Suprapubic skin (tissue), 4 donors: ENCODE results near the gene CAMK2D. TPM values are rescaled to one million over a fixed set of nuclear protein-coding genes. Genes with fewer than 3 reads are reported as not detected.

ENCODE experiments used
- DNase-seq, 2 donors: peaks; one replicate each; pipeline ENCODE4 v3.0.0-alpha.2; 2019; ENCODE audit warnings: low spot score in 2 of 2
- H3K27ac ChIP-seq: fragments of 200-600 bp; sonication (generic); one replicate; pipeline ENCODE4 v1.5.1; 2019
- H3K27me3 ChIP-seq: fragments of 200-600 bp; sonication (generic); one replicate; pipeline ENCODE4 v1.5.1; 2019
- H3K36me3 ChIP-seq: fragments of 200-600 bp; sonication (generic); one replicate; pipeline ENCODE4 v1.5.1; 2019
- H3K4me1 ChIP-seq: fragments of 200-600 bp; sonication (generic); one replicate; pipeline ENCODE4 v1.5.1; 2019
- H3K4me3 ChIP-seq: fragments of 200-600 bp; sonication (generic); one replicate; pipeline ENCODE4 v1.5.1; 2019; ENCODE audit warnings: mild to moderate bottlenecking
- H3K9me3 ChIP-seq: fragments of 200-600 bp; sonication (generic); one replicate; pipeline ENCODE4 v1.5.1; 2019
- EP300 ChIP-seq: sonication (generic); formaldehyde crosslinking; IDR thresholded peaks from one replicate; pipeline ENCODE4 v1.6.1; 2017; ENCODE audit warnings: antibody characterized with exemption
- POLR2A ChIP-seq, 2 donors: fragments of 450-650 bp; IDR thresholded peaks; one replicate each; pipeline ENCODE4 v1.6.1; 2017; ENCODE audit warnings: antibody characterized with exemption in 2 of 2, mild to moderate bottlenecking in 2 of 2, moderate library complexity in 2 of 2
- POLR2AphosphoS5 ChIP-seq, 3 donors: sonication (generic); formaldehyde crosslinking; IDR thresholded peaks; one replicate each; pipeline ENCODE4 v1.6.1; 2017; ENCODE audit warnings: antibody characterized with exemption in 3 of 3
- WGBS: methylation state at CpG from one replicate; pipeline ENCODE4 v1.1.5; 2018; 5-methylcytosine and 5-hydroxymethylcytosine counted together
- total RNA-seq, 4 donors: library from RNA; depleted of rRNA; stranded (reverse); fragments of >200 nt; gene quantifications; one replicate each; pipeline ENCODE4 v1.1.0, GENCODE V29; 2016
- TF ChIP-seq, protein P1 (sequence below), 2 donors: fragments of 200-600 bp in 1 of 2; fragments of 450-650 bp in 1 of 2; sonication (generic) in 1 of 2; IDR thresholded peaks; one replicate each; pipeline ENCODE4 v1.5.1; 2016 to 2019; ENCODE audit warnings: antibody characterized with exemption in 2 of 2, mild to moderate bottlenecking in 1 of 2, moderate library complexity in 1 of 2

Gene CAMK2D
- total RNA-seq, 4 donors from 2014 or later: 21.5 to 38.2 (median 30.5) TPM

DNA sequence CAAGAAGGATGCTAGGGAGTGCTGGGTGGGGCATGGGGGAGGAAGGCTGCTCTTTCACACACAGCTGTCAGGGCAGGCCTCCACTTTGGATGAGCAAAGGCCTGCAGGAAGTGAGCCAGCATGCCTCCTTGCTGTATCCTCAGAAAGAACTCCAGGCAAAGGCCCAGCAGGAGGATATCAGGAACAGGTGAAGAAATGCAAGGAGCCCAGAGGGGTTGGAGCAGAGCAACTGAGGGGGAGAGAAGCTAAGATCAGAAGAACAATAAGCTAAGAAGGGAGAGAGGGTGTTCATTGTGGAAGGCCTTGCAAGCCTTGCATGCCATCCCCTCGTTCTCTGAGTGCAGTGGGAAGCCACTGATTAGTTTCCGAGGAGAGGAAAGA is 115.1 kb downstream of the CAMK2D start:
- H3K36me3 ChIP-seq: no peaks in the 10 kb centered on the region
- 84% methylated on average over 2 of the region's 2 CpGs for WGBS
- no peak overlapping the region for H3K4me3 ChIP-seq
- H3K9me3 ChIP-seq: no peaks in the 10 kb centered on the region
- no peaks in the 10 kb centered on the region for H3K27me3 ChIP-seq
- no peak overlapping the region for H3K27ac ChIP-seq
- no peak for TF ChIP-seq POLR2A (IDR thresholded peaks at IDR 0.05)
- no peak for TF ChIP-seq EP300
- no peak for TF ChIP-seq POLR2AphosphoS5 (IDR thresholded peaks at IDR 0.05)
- TF ChIP-seq, protein P1, sequence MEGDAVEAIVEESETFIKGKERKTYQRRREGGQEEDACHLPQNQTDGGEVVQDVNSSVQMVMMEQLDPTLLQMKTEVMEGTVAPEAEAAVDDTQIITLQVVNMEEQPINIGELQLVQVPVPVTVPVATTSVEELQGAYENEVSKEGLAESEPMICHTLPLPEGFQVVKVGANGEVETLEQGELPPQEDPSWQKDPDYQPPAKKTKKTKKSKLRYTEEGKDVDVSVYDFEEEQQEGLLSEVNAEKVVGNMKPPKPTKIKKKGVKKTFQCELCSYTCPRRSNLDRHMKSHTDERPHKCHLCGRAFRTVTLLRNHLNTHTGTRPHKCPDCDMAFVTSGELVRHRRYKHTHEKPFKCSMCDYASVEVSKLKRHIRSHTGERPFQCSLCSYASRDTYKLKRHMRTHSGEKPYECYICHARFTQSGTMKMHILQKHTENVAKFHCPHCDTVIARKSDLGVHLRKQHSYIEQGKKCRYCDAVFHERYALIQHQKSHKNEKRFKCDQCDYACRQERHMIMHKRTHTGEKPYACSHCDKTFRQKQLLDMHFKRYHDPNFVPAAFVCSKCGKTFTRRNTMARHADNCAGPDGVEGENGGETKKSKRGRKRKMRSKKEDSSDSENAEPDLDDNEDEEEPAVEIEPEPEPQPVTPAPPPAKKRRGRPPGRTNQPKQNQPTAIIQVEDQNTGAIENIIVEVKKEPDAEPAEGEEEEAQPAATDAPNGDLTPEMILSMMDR (IDR thresholded peaks at IDR 0.05): no peak
- H3K4me1 ChIP-seq: no peaks in the 10 kb centered on the region
- DNase-seq: no peak

DNA sequence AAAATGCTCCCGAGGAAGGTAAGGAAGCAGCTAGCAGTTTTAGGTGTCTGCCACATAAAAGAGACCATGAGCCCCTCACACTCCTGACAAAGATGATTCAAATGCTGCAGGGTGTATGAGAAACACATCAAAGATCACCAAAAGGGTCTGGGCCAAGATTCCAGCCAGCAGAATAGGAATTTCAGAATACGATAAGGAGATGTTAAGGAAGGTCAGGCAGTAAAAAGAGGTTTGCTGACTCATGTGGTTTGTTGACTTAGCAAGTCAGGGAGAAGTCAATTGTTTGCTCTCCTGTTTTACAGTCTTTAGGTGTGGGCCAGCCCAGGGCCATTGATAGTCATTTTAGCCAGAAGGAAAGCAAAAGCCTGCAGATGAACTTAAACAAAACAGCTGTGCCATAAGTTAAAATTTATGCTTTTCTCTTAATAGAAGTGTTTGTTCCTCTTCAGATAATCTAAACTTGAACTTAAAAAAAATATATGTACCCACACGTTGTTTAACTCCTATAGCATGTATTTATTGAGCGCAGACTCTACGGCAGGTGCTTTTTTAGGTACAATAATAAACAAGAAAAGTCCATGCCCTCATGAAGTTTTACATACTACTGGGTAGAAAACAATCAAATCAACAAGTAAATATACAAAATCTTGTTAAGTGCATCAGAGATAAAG is 115.6 kb downstream of the CAMK2D start:
- no peaks in the 10 kb centered on the region for H3K27me3 ChIP-seq
- 84% methylated on average over 5 of the region's 5 CpGs for WGBS
- no peaks in the 10 kb centered on the region for H3K4me1 ChIP-seq
- H3K9me3 ChIP-seq: no peaks in the 10 kb centered on the region
- no peak overlapping the region for H3K4me3 ChIP-seq
- TF ChIP-seq EP300: no peak
- TF ChIP-seq POLR2AphosphoS5 (IDR thresholded peaks at IDR 0.05): no peak
- no peak for TF ChIP-seq POLR2A (IDR thresholded peaks at IDR 0.05)
- TF ChIP-seq, protein P1 (IDR thresholded peaks at IDR 0.05): no peak
- no peak for DNase-seq
- no peak overlapping the region for H3K27ac ChIP-seq
- no peaks in the 10 kb centered on the region for H3K36me3 ChIP-seq

DNA sequence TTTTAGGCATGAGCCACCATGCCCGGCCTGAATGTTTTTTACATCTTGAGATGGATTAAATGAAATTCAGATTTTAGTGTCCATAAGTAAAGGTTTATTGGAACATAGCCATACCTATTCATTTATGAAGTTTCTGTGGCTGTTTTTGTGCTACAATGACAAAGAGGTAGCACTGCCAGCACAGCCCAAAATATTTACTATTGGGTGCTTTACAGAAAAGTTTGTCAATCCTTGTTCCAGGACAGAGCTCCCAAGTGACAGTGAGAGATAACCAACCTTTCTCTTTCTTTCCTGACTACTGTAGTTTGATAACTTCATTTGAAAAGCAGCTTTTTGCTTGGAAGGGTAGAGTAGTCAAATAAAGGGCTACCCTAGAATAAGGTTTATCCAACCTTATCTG is 116.2 kb downstream of the CAMK2D start:
- no peak for DNase-seq
- Histone ChIP-seq H3K4me1 (no peaks in the 10 kb centered on the region), H3K9me3 (no peaks in the 10 kb centered on the region), H3K4me3 (no peak overlapping the region), H3K36me3 (no peaks in the 10 kb centered on the region), H3K27me3 (no peaks in the 10 kb centered on the region), H3K27ac (no peak overlapping the region)
- TF ChIP-seq EP300: no peak
- TF ChIP-seq, protein P1 (IDR thresholded peaks at IDR 0.05): no peak
- no peak for TF ChIP-seq POLR2AphosphoS5 (IDR thresholded peaks at IDR 0.05)
- TF ChIP-seq POLR2A (IDR thresholded peaks at IDR 0.05): no peak
- WGBS: 100% methylated on average over 1 of the region's 1 CpG

DNA sequence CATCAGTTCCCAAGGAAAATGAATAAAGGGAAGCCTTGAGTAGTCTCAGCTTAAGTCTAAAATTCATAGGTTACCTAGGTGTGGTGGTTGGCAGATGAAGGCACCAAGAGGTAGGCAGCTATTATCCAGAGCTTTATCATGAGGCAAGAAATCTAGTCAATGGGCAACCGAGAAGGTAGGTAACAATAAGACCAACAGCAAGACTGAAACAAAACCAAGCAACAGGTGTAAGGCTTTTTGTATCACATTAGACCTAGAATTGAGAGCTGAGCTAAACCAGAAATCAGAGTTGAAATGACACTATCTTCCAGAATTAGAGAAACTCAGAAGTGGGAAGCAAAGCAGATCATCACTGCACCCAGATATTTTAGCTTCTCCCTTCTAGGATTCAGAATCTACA is 117.1 kb downstream of the CAMK2D start:
- WGBS: 89% methylated on average over 1 of the region's 1 CpG
- no peaks in the 10 kb centered on the region for H3K4me1 ChIP-seq
- H3K27ac ChIP-seq: no peak overlapping the region

DNA sequence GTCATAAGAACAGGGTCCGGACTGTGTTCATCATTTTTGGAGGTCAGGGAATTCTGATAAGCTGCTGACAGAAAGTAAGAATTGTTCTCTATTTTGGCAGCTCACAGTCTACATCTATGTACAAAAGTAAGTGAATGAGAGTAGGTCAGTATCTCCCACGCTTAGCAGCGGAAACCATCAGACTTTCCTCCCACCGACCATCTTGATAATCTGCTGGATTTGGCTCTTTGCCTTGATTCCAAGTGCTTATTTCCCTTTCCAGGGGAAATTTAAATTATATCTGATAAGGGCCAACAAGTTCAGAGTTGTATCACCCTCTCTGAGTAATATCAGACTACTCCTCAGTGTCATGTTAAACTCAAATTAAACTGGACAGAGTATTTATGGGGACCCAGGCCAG is 118.0 kb downstream of the CAMK2D start:
- no peak for DNase-seq
- no peaks in the 10 kb centered on the region for H3K27me3 ChIP-seq
- no peaks in the 10 kb centered on the region for H3K36me3 ChIP-seq
- H3K4me3 ChIP-seq: no peak overlapping the region
- TF ChIP-seq POLR2A (IDR thresholded peaks at IDR 0.05): no peak
- no peaks in the 10 kb centered on the region for H3K9me3 ChIP-seq
- no peak overlapping the region for H3K27ac ChIP-seq
- 71% methylated on average over 4 of the region's 4 CpGs for WGBS
- no peaks in the 10 kb centered on the region for H3K4me1 ChIP-seq

More for the DNA sequence above, 117.1 kb downstream of the CAMK2D start:
- Histone ChIP-seq H3K27me3 (no peaks in the 10 kb centered on the region), H3K36me3 (no peaks in the 10 kb centered on the region), H3K4me3 (no peak overlapping the region), H3K9me3 (no peaks in the 10 kb centered on the region)
- TF ChIP-seq POLR2A (IDR thresholded peaks at IDR 0.05) (no peak), POLR2AphosphoS5 (IDR thresholded peaks at IDR 0.05) (no peak), EP300 (no peak)
- TF ChIP-seq, protein P1 (IDR thresholded peaks at IDR 0.05): no peak
- no peak for DNase-seq

DNA sequence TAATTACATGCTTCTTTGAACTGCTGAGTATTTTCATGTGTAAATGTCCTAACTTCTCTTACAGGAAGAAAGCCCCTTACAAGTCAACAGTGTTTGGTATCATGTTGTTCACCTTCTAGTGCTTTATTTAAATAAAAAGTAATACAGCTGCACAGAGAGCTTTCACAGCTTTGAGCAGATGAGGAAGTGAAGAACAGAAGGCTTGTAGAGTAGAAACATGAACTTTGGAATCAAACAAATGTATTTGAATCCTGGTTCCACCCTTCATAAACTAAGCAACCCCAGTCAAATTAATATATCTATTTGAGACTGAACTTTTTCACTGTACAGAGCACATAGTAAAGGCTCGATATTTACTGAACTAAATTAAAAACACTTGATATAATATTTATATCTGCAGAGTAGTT is 120.5 kb downstream of the CAMK2D start:
- H3K4me1 ChIP-seq: peaks cover 4% of the 10 kb centered on the region
- TF ChIP-seq, protein P1 (IDR thresholded peaks at IDR 0.05): no peak
- no peak for TF ChIP-seq POLR2AphosphoS5 (IDR thresholded peaks at IDR 0.05)
- TF ChIP-seq EP300: no peak
- no peak for TF ChIP-seq POLR2A (IDR thresholded peaks at IDR 0.05)
- H3K36me3 ChIP-seq: no peaks in the 10 kb centered on the region
- WGBS: 74% methylated on average over 1 of the region's 1 CpG
- H3K4me3 ChIP-seq: no peak overlapping the region
- DNase-seq: no peak
- H3K9me3 ChIP-seq: no peaks in the 10 kb centered on the region
- no peaks in the 10 kb centered on the region for H3K27me3 ChIP-seq
- H3K27ac ChIP-seq: no peak overlapping the region
